Epithelial cell of proximal tubule (primary cell): ENCODE results near the gene RRP9. TPM values are rescaled to one million over a fixed set of nuclear protein-coding genes. Genes with fewer than 3 reads are reported as not detected.
"Not testable (repeated sequence)": the region's sequence is repeated elsewhere in the genome, so short reads cannot be mapped to it uniquely, and the experiment has no call there.

Experiments used
- DNase-seq: peaks from one replicate; pipeline ENCODE4 v3.0.0-alpha.2; 2011; ENCODE audit warnings: low read depth
- H3K4me3 ChIP-seq: 2 replicates; pipeline ENCODE4 v1.5.1; 2011; ENCODE audit warnings: low read depth, mild to moderate bottlenecking, low read length
- total RNA-seq: library from RNA; depleted of rRNA; stranded (reverse); fragments of >200 nt; gene quantifications from 2 replicates; pipeline ENCODE4 v1.2.3, GENCODE V29; 2015
- TF ChIP-seq, protein P1 (sequence below): conservative IDR thresholded peaks from 2 replicates; pipeline ENCODE4 v1.5.1; 2012; ENCODE audit warnings: low read depth, mild to moderate bottlenecking, low read length

RRP9 gene
- total RNA-seq, 1 donor from 2014 or later = 28.0 TPM

GRCh38 chr3:51931756-51932155, 9.9 kb downstream of the RRP9 start:
- TF ChIP-seq, protein P1, sequence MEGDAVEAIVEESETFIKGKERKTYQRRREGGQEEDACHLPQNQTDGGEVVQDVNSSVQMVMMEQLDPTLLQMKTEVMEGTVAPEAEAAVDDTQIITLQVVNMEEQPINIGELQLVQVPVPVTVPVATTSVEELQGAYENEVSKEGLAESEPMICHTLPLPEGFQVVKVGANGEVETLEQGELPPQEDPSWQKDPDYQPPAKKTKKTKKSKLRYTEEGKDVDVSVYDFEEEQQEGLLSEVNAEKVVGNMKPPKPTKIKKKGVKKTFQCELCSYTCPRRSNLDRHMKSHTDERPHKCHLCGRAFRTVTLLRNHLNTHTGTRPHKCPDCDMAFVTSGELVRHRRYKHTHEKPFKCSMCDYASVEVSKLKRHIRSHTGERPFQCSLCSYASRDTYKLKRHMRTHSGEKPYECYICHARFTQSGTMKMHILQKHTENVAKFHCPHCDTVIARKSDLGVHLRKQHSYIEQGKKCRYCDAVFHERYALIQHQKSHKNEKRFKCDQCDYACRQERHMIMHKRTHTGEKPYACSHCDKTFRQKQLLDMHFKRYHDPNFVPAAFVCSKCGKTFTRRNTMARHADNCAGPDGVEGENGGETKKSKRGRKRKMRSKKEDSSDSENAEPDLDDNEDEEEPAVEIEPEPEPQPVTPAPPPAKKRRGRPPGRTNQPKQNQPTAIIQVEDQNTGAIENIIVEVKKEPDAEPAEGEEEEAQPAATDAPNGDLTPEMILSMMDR = no peak
- H3K4me3 ChIP-seq = no peak overlapping the region
- no peak for DNase-seq

DNA sequence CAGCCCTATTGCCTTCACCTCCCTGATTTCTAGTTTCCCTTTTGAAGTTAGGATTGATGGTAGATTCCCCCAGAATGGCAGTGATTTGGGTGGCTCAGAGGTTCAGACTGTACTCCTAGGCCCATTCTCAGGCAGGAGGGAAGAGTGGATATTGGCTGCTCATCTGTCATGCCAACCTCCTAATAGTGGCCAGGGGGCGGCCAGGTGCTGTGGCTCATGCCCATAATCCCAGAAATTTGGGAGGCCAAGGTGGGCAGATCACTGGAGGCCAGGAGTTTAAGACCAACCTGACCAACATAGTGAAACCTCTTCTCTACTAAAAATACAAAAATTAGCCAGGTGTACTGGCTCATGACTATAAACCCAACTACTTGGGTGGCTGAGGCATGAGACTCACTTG, 11.3 kb downstream of the RRP9 start:
- DNase-seq = no peak
- TF ChIP-seq, protein P1 = no peak
- H3K4me3 ChIP-seq = no peak overlapping the region

DNA sequence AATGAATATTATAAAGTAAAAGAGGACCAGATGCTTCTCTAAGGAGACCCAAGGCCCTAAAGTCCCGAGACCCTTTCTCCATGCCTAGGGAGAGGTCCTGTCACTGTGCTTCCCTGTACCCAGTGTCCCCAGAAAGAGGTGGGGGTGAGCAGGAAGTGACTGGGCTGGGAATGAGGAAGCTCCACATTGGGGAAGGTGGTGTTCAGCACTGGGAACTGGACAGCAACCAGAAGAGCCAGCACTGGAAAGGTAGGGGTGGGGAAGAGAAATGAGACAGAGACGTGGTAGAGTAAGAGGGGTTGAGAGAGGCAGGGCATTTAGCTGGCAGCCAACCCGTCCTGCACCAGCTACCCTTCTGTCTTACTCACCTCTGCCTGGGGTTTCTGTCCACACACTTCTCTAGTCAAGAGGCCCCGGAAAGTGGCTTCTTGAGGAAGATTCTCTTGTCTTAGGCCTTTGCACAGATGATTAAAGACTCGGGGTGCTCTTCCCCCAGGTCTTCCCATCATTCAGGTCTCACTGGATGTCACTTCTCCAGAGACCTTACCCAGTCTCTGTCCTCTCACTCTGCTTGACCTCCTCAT, 12.2 kb downstream of the RRP9 start:
- no peak for DNase-seq
- no peak overlapping the region for H3K4me3 ChIP-seq
- TF ChIP-seq, protein P1 = no peak

- not testable (repeated sequence) for DNase-seq, H3K4me3 ChIP-seq
These were observed 12.7 kb downstream of the RRP9 start for GRCh38 chr3:51928981-51929380.

DNA sequence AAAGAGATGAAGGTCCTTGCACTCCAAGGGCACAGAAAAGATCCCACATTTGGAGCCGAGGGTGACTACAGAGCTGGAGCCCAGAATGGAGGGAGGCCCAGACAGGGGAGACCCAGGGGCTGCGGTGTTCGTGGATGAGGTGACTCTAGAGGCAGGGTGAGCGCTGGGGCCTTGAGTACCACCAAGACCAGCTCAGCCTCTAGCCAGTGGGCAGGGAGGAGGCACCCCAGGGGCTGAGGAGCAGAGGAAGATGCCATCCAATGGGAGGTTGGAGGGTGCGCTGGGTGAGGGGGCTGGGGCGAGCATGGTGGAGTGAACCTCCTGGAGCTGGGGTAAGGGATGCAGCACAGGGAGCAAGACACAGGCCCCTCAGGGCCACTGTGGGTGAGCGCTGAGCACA, 13.3 kb downstream of the RRP9 start:
- no peak overlapping the region for H3K4me3 ChIP-seq
- DNase-seq = no peak
- TF ChIP-seq, protein P1 = no peak

DNA sequence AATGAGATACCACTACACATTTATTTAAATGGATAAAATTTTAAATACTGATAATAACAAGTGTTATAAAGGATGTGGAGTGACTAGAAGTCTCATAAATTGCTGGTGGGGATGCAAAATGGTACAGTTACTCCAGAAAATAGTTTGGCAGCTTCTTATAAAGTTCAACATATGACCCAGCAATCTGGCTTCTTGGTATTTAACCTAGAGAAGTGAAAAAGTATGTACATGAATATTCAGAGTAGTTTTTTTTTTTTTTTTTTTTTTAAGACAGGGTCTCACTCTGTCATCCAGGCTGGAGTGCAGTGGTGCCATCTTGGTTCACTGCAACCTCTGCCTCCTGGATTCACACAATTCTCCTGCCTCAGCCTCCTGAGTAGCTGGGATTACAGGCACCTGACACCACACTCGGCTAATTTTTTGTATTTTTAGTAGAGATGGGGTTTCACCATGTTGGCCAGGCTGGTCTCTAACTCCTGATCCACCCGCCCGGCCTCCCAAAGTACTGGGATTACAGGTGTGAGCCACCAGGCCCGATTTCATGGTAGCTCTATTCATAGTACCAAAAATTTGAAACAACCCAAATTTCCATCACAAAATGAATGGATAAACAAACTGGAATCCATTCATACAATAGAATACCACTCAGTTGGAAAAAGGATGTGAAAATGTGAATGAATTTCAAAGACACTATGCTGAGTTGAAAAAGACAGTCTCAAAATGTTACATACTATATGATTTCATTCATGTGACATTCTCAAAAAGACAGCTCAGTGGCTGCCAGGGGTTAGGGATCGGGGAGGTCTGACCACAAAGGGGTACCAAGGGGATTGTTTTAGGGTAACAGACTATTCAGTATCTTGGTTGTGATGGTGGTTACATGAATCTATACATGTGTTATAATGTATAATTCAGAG, 14.4 kb downstream of the RRP9 start:
- no peak for DNase-seq
- H3K4me3 ChIP-seq = no peak overlapping the region
- TF ChIP-seq, protein P1 = no peak

DNA sequence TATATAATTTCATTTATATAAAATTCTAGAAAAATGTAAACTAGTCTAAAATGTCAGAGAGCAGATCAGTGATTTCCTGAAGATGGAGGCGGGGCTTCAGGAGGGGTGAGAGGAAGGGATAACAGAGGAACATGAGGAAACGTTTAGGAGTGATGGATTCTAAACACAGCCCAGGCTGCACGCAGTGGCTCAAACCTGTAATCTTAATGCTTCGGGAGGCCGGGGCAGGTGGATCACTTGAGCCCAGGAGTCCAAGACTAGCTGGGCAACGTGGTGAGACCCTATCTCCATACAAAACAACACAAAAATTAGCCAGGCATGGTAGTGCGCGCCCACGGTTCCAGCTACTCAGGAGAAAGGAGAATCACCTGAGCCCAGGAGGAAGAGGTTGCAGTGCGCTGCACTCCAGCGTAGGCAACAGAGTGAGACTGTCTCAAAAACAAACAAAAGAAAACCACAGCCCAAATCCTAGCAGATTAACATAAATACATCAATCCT, 20.6 kb downstream of the RRP9 start:
- TF ChIP-seq, protein P1 = no peak
- DNase-seq = no peak
- H3K4me3 ChIP-seq = no peak overlapping the region
